Esophagus muscularis mucosa (tissue), 3 donors: Measurements from ENCODE around the gene PNMA8C.

Experiments
- CTCF ChIP-seq, 3 experiments: fragments of 200-600 bp in 2 of 3; fragments of 450-650 bp in 1 of 3; sonication (generic) in 2 of 3; IDR thresholded peaks; one replicate each; pipeline ENCODE4 v1.5.1; 2017 to 2019; ENCODE audit warnings: antibody characterized with exemption in 3 of 3, mild to moderate bottlenecking in 2 of 3, moderate library complexity in 1 of 3
- POLR2AphosphoS5 ChIP-seq, 2 donors: sonication (generic); formaldehyde crosslinking; IDR thresholded peaks; one replicate each; pipeline ENCODE4 v1.6.1; 2017; ENCODE audit warnings: antibody characterized with exemption in 2 of 2

- TF ChIP-seq POLR2AphosphoS5 (IDR thresholded peaks at IDR 0.05), result no peak
- no peak for TF ChIP-seq CTCF (IDR thresholded peaks at IDR 0.05)
Measured at GRCh38 chr19:46393456-46394401, 35.0 kb downstream of the PNMA8C start.
